ENCODE results near the gene PTDSS2. TPM values are rescaled to one million over a fixed set of nuclear protein-coding genes. Genes with fewer than 3 reads are reported as not detected.

Gene PTDSS2
- total and polyA plus RNA-seq, 2 of the 13 experiments (the other 11 are each of a cell fraction or from before 2014, with no cell fraction given): 21.7 to 26.4 TPM

DNA sequence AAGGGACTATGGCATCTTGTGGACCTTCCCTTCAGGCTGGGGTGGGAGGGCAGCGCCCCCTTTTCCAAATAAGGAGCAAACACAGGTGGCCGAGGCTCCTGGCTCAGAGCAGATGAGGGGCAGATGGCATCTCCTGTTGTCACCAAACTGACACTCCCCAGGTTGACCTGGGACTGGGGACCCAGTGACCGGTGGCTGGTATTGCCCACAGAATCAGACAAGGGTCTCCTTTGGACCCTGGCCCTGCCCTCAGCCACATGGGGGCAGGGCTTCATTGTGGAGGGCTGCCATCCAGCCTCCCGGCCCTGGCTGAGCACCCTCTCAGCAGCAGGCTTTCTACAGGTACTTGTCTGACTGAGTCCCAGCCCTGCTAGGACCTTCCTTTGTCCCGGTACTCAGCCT lies 34.4 kb upstream of the PTDSS2 start (continued):
- TF ChIP-seq GZF1 (CRISPR knock-in tag; IDR thresholded peaks at IDR 0.05): no peak
- TF ChIP-seq, protein P1, sequence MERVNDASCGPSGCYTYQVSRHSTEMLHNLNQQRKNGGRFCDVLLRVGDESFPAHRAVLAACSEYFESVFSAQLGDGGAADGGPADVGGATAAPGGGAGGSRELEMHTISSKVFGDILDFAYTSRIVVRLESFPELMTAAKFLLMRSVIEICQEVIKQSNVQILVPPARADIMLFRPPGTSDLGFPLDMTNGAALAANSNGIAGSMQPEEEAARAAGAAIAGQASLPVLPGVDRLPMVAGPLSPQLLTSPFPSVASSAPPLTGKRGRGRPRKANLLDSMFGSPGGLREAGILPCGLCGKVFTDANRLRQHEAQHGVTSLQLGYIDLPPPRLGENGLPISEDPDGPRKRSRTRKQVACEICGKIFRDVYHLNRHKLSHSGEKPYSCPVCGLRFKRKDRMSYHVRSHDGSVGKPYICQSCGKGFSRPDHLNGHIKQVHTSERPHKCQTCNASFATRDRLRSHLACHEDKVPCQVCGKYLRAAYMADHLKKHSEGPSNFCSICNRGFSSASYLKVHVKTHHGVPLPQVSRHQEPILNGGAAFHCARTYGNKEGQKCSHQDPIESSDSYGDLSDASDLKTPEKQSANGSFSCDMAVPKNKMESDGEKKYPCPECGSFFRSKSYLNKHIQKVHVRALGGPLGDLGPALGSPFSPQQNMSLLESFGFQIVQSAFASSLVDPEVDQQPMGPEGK (CRISPR knock-in tag; IDR thresholded peaks at IDR 0.05): peak; percentile 9; the same call in 1 of the 2 replicates
- no peak for TF ChIP-seq HCFC1 (IDR thresholded peaks at IDR 0.05; ENCODE audit: low read depth, low read length)
- TF ChIP-seq HNF4A (CRISPR knock-in tag; IDR thresholded peaks at IDR 0.05): peak; percentile 25; the same call in 1 of the 2 replicates

DNA sequence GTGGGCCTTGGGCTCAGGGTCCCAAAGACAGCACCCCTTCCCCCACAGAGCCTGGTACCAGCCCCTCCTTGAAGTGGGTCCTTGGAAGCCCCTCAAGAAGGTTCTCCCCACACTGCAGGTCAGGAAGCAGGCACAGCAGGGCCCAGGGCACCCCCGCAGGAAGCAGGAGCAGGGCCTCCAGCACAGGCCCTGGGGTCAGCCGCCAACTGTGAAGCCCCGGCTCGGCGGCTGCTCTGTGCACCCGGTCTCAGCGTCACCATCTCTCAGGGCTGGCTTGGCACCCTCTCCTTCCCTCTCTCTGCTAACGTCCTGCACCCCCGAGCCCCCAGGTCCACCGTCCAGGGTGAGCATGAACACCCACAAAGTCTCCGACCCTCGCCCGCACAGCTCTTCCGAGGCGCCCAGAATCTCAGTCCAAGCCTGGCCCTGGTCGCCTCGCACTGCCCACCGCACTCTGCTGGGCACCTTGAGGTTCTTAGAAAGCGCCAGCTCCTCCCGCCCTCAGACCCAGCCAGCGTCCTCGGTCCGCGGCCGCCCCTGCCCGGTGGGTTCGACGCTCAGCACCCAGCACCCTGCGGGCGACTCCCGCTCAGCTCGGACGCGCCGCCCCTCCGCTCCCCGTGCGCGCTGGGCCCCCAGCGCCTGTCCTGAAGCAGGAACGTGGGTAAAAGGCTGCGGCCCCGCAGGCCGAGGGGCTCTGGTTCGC lies 33.9 kb upstream of the PTDSS2 start:
- no peak for DNase-seq (ENCODE audit: low spot score)
- H3K9me3 ChIP-seq (ENCODE audit: low read length): no peaks in the 10 kb centered on the region
- H3K9ac ChIP-seq (ENCODE audit: insufficient read depth, low read depth, low read length): 0 out of 2 replicates have a peak overlapping the region, but pooled peaks have one; percentile 25
- 35% methylated on average over 15 of the region's 45 CpGs for WGBS (ENCODE audit: low lambda C conversion rate)
- intact Hi-C loops (cut with micrococcal nuclease; ENCODE audit: unreplicated experiment): no loop called here
- POLR2A ChIA-PET: interaction anchor here (1.6 to 2.8 kb wide), 3 partner anchors 25 to 90 kb away, joined by 6 to 14 read pairs (median 7); partner anchors contain the start of genes ANO9 and RNH1
- ATAC-seq: peak; percentile 36
- in situ Hi-C loops (cut with HindIII; ENCODE audit: extremely low pct_ligation_motif_present, low pct_unique_long_range_greater_than_20kb): no loop called here
- no TSS peak for BruUV-seq (replicated peaks)
- peaks cover 2 to 10% of the 10 kb centered on the region in 2 experiments; a peak in 1 of 5 replicates for H3K27me3 ChIP-seq (ENCODE audit: control insufficient read depth in 1 of 2, insufficient read depth in 2 of 2, low read length in 2 of 2)
- peak overlapping the region; percentile 67 for H3K4me2 ChIP-seq (ENCODE audit: low read depth, low read length)
- H2AFZ ChIP-seq (ENCODE audit: low read length): no peak overlapping the region
- H3K4me3 ChIP-seq (replicated peaks in 1 of 3; ENCODE audit: insufficient read depth in 1 of 3, low read depth in 2 of 3, low read length in 3 of 3): peak overlapping the region; percentile 25 to 67 (median 57); a peak in 5 of 6 replicates
- no peak overlapping the region for H3K27ac ChIP-seq (ENCODE audit: extremely low read length, insufficient read depth, low read length)
- FAIRE-seq: no peak
- no peaks in the 10 kb centered on the region for H3K79me2 ChIP-seq (ENCODE audit: insufficient read depth, low read length)
- H3K36me3 ChIP-seq (replicated peaks in 1 of 2; ENCODE audit: control insufficient read depth in 1 of 2, insufficient read depth in 2 of 2, low read length in 2 of 2): no peaks in the 10 kb centered on the region
- CTCF ChIA-PET (ENCODE audit: low intra/inter-chr PET ratio, low total read pairs): no interaction called here
- no peaks in the 10 kb centered on the region for H4K20me1 ChIP-seq (ENCODE audit: insufficient read depth, low read length)
- peaks cover 39% of the 10 kb centered on the region for H3K4me1 ChIP-seq (ENCODE audit: insufficient read depth, low read length)
- TF ChIP-seq, protein P2, sequence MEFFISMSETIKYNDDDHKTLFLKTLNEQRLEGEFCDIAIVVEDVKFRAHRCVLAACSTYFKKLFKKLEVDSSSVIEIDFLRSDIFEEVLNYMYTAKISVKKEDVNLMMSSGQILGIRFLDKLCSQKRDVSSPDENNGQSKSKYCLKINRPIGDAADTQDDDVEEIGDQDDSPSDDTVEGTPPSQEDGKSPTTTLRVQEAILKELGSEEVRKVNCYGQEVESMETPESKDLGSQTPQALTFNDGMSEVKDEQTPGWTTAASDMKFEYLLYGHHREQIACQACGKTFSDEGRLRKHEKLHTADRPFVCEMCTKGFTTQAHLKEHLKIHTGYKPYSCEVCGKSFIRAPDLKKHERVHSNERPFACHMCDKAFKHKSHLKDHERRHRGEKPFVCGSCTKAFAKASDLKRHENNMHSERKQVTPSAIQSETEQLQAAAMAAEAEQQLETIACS (CRISPR knock-in tag; IDR thresholded peaks at IDR 0.05): peak; percentile 60; the same call in 1 of the 2 replicates
- TF ChIP-seq GABPB1 (CRISPR knock-in tag; IDR thresholded peaks at IDR 0.05) (peak; percentile 1; the same call in 1 of the 2 replicates), MYC (CRISPR knock-in tag; IDR thresholded peaks at IDR 0.05; ENCODE audit: borderline replicate concordance) (peak; percentile 45; the same call in 1 of the 2 replicates), ZNF749 (CRISPR knock-in tag; IDR thresholded peaks at IDR 0.05; ENCODE audit: borderline replicate concordance) (0 out of 2 replicates have a peak, but pooled peaks have one; percentile 7), ZNF780A (CRISPR knock-in tag; IDR thresholded peaks at IDR 0.05) (no peak), AGO2 (optimal IDR thresholded peaks at IDR 0.05; ENCODE audit: low read depth, low read length) (peak; percentile 78), HNRNPL (IDR thresholded peaks at IDR 0.05; ENCODE audit: low read depth, low read length) (0 out of 2 replicates have a peak, but pooled peaks have one; percentile 35)
- TF ChIP-seq, protein P3, sequence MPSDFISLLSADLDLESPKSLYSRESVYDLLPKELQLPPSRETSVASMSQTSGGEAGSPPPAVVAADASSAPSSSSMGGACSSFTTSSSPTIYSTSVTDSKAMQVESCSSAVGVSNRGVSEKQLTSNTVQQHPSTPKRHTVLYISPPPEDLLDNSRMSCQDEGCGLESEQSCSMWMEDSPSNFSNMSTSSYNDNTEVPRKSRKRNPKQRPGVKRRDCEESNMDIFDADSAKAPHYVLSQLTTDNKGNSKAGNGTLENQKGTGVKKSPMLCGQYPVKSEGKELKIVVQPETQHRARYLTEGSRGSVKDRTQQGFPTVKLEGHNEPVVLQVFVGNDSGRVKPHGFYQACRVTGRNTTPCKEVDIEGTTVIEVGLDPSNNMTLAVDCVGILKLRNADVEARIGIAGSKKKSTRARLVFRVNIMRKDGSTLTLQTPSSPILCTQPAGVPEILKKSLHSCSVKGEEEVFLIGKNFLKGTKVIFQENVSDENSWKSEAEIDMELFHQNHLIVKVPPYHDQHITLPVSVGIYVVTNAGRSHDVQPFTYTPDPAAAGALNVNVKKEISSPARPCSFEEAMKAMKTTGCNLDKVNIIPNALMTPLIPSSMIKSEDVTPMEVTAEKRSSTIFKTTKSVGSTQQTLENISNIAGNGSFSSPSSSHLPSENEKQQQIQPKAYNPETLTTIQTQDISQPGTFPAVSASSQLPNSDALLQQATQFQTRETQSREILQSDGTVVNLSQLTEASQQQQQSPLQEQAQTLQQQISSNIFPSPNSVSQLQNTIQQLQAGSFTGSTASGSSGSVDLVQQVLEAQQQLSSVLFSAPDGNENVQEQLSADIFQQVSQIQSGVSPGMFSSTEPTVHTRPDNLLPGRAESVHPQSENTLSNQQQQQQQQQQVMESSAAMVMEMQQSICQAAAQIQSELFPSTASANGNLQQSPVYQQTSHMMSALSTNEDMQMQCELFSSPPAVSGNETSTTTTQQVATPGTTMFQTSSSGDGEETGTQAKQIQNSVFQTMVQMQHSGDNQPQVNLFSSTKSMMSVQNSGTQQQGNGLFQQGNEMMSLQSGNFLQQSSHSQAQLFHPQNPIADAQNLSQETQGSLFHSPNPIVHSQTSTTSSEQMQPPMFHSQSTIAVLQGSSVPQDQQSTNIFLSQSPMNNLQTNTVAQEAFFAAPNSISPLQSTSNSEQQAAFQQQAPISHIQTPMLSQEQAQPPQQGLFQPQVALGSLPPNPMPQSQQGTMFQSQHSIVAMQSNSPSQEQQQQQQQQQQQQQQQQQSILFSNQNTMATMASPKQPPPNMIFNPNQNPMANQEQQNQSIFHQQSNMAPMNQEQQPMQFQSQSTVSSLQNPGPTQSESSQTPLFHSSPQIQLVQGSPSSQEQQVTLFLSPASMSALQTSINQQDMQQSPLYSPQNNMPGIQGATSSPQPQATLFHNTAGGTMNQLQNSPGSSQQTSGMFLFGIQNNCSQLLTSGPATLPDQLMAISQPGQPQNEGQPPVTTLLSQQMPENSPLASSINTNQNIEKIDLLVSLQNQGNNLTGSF (CRISPR knock-in tag; IDR thresholded peaks at IDR 0.05): peak; percentile 71; the same call in 1 of the 2 replicates
